ENCODE data around the gene SCNN1G.

- TF ChIP-seq EZH2 (IDR thresholded peaks at IDR 0.05; ENCODE audit: insufficient read depth, poor library complexity, severe bottlenecking): no peak
- no peak for TF ChIP-seq EZH2phosphoT487 (IDR thresholded peaks at IDR 0.05; ENCODE audit: insufficient read depth, low read depth)
These were observed 10.0 kb upstream of the SCNN1G start for GRCh38 chr16:23172583-23172982.

All from GM23248 (cell line).